ENCODE results near the gene TBCD. TPM values are rescaled to one million over a fixed set of nuclear protein-coding genes. Genes with fewer than 3 reads are reported as not detected.

Gene TBCD
- total RNA-seq, 1 experiment from 2014 or later = 173 TPM

DNA sequence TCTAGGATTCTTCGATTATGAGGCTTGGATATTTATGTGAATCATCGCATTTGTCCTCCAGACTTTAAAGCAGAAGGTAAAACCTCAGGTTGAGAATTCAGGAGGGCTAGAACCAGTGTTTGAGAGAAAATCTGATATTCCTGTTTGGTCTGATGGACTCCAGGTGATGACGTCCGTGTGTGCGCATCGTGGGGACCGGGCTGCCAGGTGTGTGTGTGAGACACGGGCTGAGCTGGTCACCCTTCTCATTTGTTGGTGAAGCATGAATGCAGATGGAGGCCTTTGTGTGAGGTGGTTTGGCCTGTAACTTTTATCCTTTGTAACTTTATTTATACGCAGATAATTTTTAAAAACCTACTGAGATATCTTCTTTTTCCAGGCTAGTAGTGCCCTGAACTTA, 45.2 kb downstream of the TBCD start (continued):
- TF ChIP-seq, protein P1, sequence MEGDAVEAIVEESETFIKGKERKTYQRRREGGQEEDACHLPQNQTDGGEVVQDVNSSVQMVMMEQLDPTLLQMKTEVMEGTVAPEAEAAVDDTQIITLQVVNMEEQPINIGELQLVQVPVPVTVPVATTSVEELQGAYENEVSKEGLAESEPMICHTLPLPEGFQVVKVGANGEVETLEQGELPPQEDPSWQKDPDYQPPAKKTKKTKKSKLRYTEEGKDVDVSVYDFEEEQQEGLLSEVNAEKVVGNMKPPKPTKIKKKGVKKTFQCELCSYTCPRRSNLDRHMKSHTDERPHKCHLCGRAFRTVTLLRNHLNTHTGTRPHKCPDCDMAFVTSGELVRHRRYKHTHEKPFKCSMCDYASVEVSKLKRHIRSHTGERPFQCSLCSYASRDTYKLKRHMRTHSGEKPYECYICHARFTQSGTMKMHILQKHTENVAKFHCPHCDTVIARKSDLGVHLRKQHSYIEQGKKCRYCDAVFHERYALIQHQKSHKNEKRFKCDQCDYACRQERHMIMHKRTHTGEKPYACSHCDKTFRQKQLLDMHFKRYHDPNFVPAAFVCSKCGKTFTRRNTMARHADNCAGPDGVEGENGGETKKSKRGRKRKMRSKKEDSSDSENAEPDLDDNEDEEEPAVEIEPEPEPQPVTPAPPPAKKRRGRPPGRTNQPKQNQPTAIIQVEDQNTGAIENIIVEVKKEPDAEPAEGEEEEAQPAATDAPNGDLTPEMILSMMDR (IDR thresholded peaks at IDR 0.05) = no peak
- TF ChIP-seq, protein P2, sequence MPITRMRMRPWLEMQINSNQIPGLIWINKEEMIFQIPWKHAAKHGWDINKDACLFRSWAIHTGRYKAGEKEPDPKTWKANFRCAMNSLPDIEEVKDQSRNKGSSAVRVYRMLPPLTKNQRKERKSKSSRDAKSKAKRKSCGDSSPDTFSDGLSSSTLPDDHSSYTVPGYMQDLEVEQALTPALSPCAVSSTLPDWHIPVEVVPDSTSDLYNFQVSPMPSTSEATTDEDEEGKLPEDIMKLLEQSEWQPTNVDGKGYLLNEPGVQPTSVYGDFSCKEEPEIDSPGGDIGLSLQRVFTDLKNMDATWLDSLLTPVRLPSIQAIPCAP (CRISPR knock-in tag; IDR thresholded peaks at IDR 0.05) = no peak
- no peak for TF ChIP-seq NR1H2 (CRISPR knock-in tag; IDR thresholded peaks at IDR 0.05)
- no peak for TF ChIP-seq RORB (CRISPR knock-in tag; IDR thresholded peaks at IDR 0.05)
- TF ChIP-seq TEAD4 (CRISPR knock-in tag; IDR thresholded peaks at IDR 0.05) = no peak
- TF ChIP-seq ZNF219 (CRISPR knock-in tag; IDR thresholded peaks at IDR 0.05; ENCODE audit: borderline replicate concordance) = no peak
- no peak for TF ChIP-seq NR3C1 (CRISPR knock-in tag; conservative IDR thresholded peaks at IDR 0.05; ENCODE audit: low read depth)
- TF ChIP-seq NFE2L1 (CRISPR knock-in tag; IDR thresholded peaks at IDR 0.05) = no peak
- TF ChIP-seq ZNF416 (CRISPR knock-in tag; IDR thresholded peaks at IDR 0.05) = no peak
- TF ChIP-seq HMGA2 (CRISPR knock-in tag; IDR thresholded peaks at IDR 0.05) = no peak

DNA sequence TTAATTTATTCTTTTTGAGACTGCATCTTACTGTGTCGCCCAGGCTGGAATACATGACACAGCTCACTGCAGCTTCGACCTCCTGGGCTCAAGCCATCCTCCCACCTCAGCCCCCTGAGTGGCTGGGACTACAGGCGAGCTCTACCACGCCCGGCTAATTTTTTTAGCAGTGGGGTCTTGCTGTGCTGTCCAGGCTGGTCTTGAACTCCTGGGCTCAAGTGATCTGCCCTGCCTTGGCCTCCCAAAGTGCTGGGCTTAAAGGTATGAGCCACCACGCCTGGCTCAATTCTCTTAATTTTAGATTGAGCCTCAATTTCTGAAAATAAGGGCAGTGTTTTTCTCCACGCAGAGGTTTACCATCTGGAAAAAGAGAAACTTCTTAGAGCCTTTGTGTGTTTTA, 46.9 kb downstream of the TBCD start:
- CTCF ChIA-PET = interaction anchor here (0.7 kb wide), 1 partner anchor 19 kb away, joined by 3 read pairs; no protein-coding TSS in a partner anchor
- TF ChIP-seq GRHL2 (CRISPR knock-in tag; IDR thresholded peaks at IDR 0.05; ENCODE audit: insufficient replicate concordance, severe bottlenecking) = no peak
- no peak for TF ChIP-seq SMAD4 (CRISPR knock-in tag; IDR thresholded peaks at IDR 0.05)
- TF ChIP-seq, protein P3, sequence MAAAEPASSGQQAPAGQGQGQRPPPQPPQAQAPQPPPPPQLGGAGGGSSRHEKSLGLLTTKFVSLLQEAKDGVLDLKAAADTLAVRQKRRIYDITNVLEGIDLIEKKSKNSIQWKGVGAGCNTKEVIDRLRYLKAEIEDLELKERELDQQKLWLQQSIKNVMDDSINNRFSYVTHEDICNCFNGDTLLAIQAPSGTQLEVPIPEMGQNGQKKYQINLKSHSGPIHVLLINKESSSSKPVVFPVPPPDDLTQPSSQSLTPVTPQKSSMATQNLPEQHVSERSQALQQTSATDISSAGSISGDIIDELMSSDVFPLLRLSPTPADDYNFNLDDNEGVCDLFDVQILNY (CRISPR knock-in tag; IDR thresholded peaks at IDR 0.05) = no peak
- TF ChIP-seq, protein P4, sequence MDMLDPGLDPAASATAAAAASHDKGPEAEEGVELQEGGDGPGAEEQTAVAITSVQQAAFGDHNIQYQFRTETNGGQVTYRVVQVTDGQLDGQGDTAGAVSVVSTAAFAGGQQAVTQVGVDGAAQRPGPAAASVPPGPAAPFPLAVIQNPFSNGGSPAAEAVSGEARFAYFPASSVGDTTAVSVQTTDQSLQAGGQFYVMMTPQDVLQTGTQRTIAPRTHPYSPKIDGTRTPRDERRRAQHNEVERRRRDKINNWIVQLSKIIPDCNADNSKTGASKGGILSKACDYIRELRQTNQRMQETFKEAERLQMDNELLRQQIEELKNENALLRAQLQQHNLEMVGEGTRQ (CRISPR knock-in tag; IDR thresholded peaks at IDR 0.05) = no peak
- TF ChIP-seq CBFB (CRISPR knock-in tag; IDR thresholded peaks at IDR 0.05; ENCODE audit: low read depth) = no peak
- TF ChIP-seq, protein P5, sequence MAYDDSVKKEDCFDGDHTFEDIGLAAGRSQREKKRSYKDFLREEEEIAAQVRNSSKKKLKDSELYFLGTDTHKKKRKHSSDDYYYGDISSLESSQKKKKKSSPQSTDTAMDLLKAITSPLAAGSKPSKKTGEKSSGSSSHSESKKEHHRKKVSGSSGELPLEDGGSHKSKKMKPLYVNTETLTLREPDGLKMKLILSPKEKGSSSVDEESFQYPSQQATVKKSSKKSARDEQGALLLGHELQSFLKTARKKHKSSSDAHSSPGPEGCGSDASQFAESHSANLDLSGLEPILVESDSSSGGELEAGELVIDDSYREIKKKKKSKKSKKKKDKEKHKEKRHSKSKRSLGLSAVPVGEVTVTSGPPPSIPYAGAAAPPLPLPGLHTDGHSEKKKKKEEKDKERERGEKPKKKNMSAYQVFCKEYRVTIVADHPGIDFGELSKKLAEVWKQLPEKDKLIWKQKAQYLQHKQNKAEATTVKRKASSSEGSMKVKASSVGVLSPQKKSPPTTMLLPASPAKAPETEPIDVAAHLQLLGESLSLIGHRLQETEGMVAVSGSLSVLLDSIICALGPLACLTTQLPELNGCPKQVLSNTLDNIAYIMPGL (CRISPR knock-in tag; IDR thresholded peaks at IDR 0.05) = no peak
- TF ChIP-seq, protein P6, sequence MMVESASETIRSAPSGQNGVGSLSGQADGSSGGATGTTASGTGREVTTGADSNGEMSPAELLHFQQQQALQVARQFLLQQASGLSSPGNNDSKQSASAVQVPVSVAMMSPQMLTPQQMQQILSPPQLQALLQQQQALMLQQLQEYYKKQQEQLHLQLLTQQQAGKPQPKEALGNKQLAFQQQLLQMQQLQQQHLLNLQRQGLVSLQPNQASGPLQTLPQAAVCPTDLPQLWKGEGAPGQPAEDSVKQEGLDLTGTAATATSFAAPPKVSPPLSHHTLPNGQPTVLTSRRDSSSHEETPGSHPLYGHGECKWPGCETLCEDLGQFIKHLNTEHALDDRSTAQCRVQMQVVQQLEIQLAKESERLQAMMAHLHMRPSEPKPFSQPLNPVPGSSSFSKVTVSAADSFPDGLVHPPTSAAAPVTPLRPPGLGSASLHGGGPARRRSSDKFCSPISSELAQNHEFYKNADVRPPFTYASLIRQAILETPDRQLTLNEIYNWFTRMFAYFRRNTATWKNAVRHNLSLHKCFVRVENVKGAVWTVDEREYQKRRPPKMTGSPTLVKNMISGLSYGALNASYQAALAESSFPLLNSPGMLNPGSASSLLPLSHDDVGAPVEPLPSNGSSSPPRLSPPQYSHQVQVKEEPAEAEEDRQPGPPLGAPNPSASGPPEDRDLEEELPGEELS (CRISPR knock-in tag; IDR thresholded peaks at IDR 0.05) = no peak
- no peak for TF ChIP-seq ELF4 (CRISPR knock-in tag; IDR thresholded peaks at IDR 0.05; ENCODE audit: low read depth)
- TF ChIP-seq ZNF232 (CRISPR knock-in tag; IDR thresholded peaks at IDR 0.05) = no peak
- TF ChIP-seq ETV6 (CRISPR knock-in tag; IDR thresholded peaks at IDR 0.05) = no peak
- TF ChIP-seq, protein P7, sequence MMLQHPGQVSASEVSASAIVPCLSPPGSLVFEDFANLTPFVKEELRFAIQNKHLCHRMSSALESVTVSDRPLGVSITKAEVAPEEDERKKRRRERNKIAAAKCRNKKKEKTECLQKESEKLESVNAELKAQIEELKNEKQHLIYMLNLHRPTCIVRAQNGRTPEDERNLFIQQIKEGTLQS (CRISPR knock-in tag; conservative IDR thresholded peaks at IDR 0.05) = no peak
- TF ChIP-seq RELA (CRISPR knock-in tag; IDR thresholded peaks at IDR 0.05; ENCODE audit: borderline replicate concordance) = no peak
- no peak for TF ChIP-seq CREM (CRISPR knock-in tag; IDR thresholded peaks at IDR 0.05)
- TF ChIP-seq, protein P8, sequence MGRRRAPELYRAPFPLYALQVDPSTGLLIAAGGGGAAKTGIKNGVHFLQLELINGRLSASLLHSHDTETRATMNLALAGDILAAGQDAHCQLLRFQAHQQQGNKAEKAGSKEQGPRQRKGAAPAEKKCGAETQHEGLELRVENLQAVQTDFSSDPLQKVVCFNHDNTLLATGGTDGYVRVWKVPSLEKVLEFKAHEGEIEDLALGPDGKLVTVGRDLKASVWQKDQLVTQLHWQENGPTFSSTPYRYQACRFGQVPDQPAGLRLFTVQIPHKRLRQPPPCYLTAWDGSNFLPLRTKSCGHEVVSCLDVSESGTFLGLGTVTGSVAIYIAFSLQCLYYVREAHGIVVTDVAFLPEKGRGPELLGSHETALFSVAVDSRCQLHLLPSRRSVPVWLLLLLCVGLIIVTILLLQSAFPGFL (CRISPR knock-in tag; IDR thresholded peaks at IDR 0.05; ENCODE audit: borderline replicate concordance) = no peak
- H3K27me3 Mint-ChIP-seq (ENCODE audit: low read depth) = no peaks in the 10 kb centered on the region
- ATAC-seq (no peak), DNase-seq (ENCODE audit: low spot score) (no peak)
- POLR2A ChIA-PET = no interaction called here
- H3K27ac Mint-ChIP-seq = no peak overlapping the region
- H3K9me3 Mint-ChIP-seq = no peaks in the 10 kb centered on the region
- H3K36me3 Mint-ChIP-seq = peaks cover 47% of the 10 kb centered on the region
- H3K4me1 Mint-ChIP-seq = peaks cover 8% of the 10 kb centered on the region
- H3K4me3 Mint-ChIP-seq = no peak overlapping the region
